Right renal pelvis (tissue), 4 donors: ENCODE measurements around the gene DCAF10. TPM values are rescaled to one million over a fixed set of nuclear protein-coding genes. Genes with fewer than 3 reads are reported as not detected.
A peak's percentile ranks its signal among the peaks of the same experiment; 100 is the strongest.
"Not testable (repeated sequence)": the region's sequence is repeated elsewhere in the genome, so short reads cannot be mapped to it uniquely, and the experiment has no call there.

Source experiments
- DNase-seq, 4 donors: peaks; one replicate each; pipeline ENCODE4 v3.0.0-alpha.2; 2013; ENCODE audit warnings: low read depth in 4 of 4, low spot score in 3 of 4, missing footprints in 1 of 4
- polyA plus RNA-seq, 4 donors: library from polyadenylated mRNA; unstranded; fragments of 120-200 nt; gene quantifications; one replicate each; pipeline ENCODE4 v1.2.1, GENCODE V29; 2013; ENCODE audit not compliant: insufficient read length in 4 of 4

DCAF10 gene
- polyA plus RNA-seq, 4 donors: 27.4 to 36.1 (median 35.3) TPM

- DNase-seq: no peak
These were observed 56.0 kb downstream of the DCAF10 start for GRCh38 chr9:37856551-37856950.

DNA sequence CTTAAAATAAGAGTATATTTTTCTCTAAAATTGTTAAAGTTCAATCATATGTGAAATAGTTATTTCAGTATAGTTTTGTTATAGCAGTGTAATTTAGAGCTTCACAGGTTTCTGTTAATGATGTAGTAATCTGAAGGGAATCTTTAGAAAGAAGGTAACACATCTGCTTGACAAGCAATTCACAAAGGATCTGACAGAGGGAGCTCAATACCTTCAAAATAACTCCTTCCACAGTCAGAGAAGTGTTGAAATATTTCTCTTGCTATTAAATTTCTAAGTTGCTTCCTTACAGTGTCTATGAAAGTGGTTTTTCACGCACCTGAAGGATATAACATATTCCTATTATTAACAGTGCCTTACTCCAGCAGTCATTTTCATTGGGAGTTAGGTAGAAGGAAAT, 58.4 kb downstream of the DCAF10 start:
- DNase-seq: no peak

DNA sequence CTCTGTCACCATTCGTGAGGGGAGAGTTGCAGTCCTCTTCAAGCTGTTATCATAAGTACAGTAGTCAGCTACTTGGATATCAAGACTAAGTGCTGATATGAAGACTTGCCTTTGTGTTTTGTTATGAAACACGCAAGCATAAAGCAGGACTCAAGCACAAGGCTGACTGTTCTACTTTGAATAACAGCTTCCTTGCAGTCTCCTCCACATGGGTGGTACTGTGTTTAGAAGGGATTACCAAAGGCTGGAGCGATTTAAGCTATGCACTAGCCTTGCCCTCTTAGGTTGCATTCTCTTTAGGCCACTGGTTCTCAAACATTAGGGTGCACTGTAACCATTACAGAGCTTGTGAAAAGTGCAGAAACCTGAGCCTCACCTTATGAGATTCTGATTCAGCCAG, 61.9 kb downstream of the DCAF10 start:
- no peak for DNase-seq

- no peak for DNase-seq
These were observed 69.6 kb downstream of the DCAF10 start for GRCh38 chr9:37870081-37870798.

- DNase-seq: no peak
These were observed 70.2 kb downstream of the DCAF10 start for GRCh38 chr9:37870799-37871176.

GRCh38 chr9:37873955-37874354, 73.4 kb downstream of the DCAF10 start:
- DNase-seq: no peak

DNA sequence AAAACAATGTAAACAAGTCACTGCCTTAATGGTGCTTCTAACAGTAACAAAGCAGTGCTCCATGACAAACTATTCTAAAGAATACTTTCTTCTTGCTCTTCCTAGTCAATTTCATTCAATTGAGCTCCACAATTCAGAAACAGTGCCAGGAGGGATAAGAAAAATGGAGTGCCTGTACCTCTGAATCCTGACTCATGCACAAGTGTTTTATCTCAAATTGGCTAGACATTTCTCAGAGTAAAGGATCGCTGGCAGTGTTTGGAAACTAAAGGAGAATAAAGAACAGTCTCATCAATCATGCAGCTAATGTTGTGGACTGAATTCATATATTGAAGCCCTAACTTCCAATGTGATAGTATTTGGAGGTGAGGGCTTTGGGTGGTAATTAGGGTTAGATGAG, 75.8 kb downstream of the DCAF10 start:
- no peak for DNase-seq

GRCh38 chr9:37880916-37881479, 80.4 kb downstream of the DCAF10 start:
- no peak for DNase-seq

- not testable (repeated sequence) for DNase-seq
These were observed 87.5 kb downstream of the DCAF10 start for GRCh38 chr9:37887977-37888583.

- no peak for DNase-seq
These were observed 88.9 kb downstream of the DCAF10 start for GRCh38 chr9:37889536-37889935.

GRCh38 chr9:37891042-37891441, 90.4 kb downstream of the DCAF10 start:
- DNase-seq: not testable (repeated sequence)

DNA sequence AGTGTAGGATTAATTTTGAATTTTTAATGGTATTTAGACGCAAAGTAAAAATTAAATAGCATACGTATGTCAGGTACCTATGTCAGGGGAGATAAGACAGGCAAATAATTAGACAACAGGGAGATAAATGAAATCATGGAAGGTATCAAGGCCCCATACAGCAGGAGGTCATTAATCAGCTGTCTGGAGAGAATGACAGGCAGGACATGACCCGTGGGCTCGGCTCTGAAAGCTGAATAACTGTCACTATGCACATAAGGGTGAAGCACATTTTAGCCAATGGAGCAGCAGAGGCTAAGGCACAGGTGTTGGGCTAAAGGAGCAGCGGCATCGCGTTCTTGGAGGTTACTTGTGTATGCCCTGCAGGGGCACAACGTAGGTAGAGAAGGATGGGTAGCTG, 91.5 kb downstream of the DCAF10 start:
- DNase-seq: no peak

DNA sequence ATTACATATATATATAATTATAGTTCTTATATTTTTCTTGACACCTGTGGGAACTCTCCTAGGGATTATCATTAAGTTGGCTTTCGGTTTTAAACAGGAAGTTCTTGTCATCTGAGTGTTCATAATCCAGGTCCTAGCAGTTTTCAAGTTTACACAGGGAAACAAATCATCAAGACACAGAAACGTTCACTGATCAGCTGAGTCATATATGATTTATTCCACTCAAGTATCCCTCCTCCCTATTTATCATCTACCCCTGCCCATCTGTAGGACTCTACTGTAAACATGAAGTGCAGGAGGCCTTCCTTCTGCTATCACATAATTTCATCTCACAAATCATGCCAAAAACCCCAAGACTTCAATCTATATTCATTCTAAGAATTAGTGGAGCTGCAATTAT, 97.1 kb downstream of the DCAF10 start:
- no peak for DNase-seq

- no peak for DNase-seq
These were observed 98.4 kb downstream of the DCAF10 start for GRCh38 chr9:37899041-37899440.

GRCh38 chr9:37902131-37902530, 101.5 kb downstream of the DCAF10 start:
- no peak for DNase-seq

GRCh38 chr9:37902796-37903646, 102.4 kb downstream of the DCAF10 start:
- DNase-seq: no peak

DNA sequence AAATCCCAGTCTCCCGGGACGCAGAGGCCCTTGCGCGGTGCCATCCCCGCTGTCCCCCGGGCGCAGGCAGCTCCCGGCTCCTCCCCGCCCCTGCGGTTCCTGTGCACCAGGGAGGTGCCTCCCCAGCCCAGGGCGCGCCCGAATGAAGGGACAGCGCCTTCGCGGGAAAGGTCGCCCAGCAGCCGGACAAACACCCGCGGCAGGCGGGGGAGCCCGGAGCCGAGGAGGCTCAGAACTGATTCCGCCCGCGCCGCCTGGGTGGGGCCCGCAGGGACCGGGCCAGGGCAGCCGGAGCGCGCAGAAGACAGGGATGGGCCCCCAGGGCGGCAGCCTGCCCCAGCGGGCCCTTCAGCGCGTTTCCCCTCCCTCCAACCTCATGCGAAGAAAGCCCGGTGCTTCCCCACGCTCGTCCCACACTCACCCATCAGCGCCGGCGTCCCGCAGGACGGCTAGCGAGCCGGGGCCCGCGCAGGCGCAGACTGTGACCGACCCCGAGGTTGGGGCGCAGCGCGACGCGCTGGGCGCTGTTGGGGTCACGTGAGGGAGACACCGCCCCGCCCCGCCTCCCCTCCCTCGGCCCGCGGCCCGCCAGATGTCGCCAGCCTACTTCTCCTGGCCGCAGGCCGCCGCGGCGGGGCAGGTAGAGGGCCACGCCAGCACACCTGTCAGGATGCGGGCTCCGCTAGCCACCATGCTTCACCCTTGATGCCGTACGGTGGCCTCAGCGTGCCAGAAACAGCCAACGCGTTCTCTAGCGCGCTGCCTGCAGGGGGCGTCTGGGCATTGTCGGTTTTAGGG, 103.2 kb downstream of the DCAF10 start, which contains the start of gene SLC25A51:
SLC25A51 (minus strand) TSS at position 481 of the 798 bp plus-strand sequence. CDS start 15,577 bp downstream, outside the sequence.
- peak; percentile 92 to 98 (median 94) for DNase-seq

DNA sequence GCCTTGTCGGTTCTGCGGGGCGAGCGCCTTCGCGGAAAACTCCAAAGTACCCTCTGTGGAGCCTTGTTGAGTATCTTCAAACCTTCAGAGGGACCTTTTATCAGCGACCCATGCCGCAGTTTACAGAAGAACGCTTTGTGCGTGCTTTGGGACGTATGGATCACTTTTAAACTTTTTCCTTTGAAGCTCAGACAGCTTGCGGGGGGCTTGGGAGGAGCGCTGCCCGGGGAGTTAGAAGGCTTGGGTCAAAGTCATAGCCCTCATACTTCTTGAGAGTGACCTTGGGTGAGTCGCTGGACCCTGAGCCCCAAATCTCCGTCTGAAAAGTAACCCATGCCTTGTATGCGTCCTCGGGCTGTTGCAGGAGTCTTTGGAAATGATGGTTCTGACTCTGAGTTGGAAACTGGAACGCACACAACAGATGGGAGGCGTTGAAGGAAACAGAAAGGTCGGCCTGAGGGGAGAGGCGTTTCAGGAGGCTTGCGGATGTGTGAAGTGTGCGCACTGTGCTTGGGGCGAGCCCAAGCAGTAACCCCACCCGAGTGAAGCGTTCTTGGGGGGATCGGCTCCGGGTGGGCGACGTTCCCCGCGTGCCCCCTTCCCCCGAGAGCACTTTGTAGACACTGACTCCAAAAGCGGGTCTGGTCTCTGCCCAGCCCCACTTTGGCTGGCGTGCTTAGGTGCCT, 104.0 kb downstream of the DCAF10 start:
- DNase-seq: no peak

DNA sequence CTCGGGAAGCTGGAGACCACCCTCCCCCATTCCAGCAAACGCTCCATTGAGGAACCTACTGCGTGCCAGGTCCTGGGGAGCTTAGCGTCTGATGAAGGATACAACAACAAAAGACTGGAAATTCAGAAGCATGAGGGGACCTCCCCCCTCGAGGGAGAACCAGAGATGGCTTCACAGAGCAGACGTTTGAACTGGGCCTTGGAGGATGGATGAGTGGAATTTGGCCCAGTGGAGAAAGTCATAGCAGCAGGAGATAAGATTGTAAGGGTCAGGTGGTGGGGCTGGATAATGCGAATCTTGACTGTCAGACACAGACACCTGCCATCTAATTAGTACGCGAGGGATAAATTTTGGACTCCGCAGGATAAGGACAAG, 104.5 kb downstream of the DCAF10 start:
- no peak for DNase-seq

- no peak for DNase-seq
These were observed 105.2 kb downstream of the DCAF10 start for GRCh38 chr9:37905776-37906175.
